Measurements from ENCODE around the gene ADGRE3. TPM values are rescaled to one million over a fixed set of nuclear protein-coding genes. Genes with fewer than 3 reads are reported as not detected.

ADGRE3 gene
- polyA plus RNA-seq (ENCODE audit: insufficient read length in 4 of 4), result under 1 TPM in 3 of 4 donors, not detected in 1; 0.08 to 0.14 (median 0.09) TPM

GRCh38 chr19:14674764-14675163, at the start of gene ADGRE3:
Gene ADGRE3, minus strand, starts transcription at chr19:14674844. Its CDS starts 74 bp downstream, at chr19:14674770.
- no peak for DNase-seq (ENCODE audit: low read depth in 4 of 4, low spot score in 2 of 4)

GRCh38 chr19:14722127-14722526, 47.5 kb upstream of the ADGRE3 start:
- no peak for DNase-seq (ENCODE audit: low read depth in 4 of 4, low spot score in 2 of 4)

- no peak for DNase-seq (ENCODE audit: low read depth in 4 of 4, low spot score in 2 of 4)
Observed at GRCh38 chr19:14719162-14719561, 44.5 kb upstream of the ADGRE3 start.

GRCh38 chr19:14718522-14719116, 44.0 kb upstream of the ADGRE3 start:
- DNase-seq (ENCODE audit: low read depth in 4 of 4, low spot score in 2 of 4), result no peak

- DNase-seq (ENCODE audit: low read depth in 4 of 4, low spot score in 2 of 4), result no peak
Observed at GRCh38 chr19:14715841-14716240, 41.2 kb upstream of the ADGRE3 start.

GRCh38 chr19:14704450-14704849, 29.8 kb upstream of the ADGRE3 start:
- DNase-seq (ENCODE audit: low read depth in 4 of 4, low spot score in 2 of 4), result no peak

- DNase-seq (ENCODE audit: low read depth in 4 of 4, low spot score in 2 of 4), result no peak
Observed at GRCh38 chr19:14703833-14704232, 29.2 kb upstream of the ADGRE3 start.

- DNase-seq (ENCODE audit: low read depth in 4 of 4, low spot score in 2 of 4), result no peak
Observed at GRCh38 chr19:14700711-14701375, 26.2 kb upstream of the ADGRE3 start.

- no peak for DNase-seq (ENCODE audit: low read depth in 4 of 4, low spot score in 2 of 4)
Observed at GRCh38 chr19:14699641-14700040, 25.0 kb upstream of the ADGRE3 start.

- DNase-seq (ENCODE audit: low read depth in 4 of 4, low spot score in 2 of 4), result no peak
Observed at GRCh38 chr19:14695471-14695870, 20.8 kb upstream of the ADGRE3 start.

- no peak for DNase-seq (ENCODE audit: low read depth in 4 of 4, low spot score in 2 of 4)
Observed at GRCh38 chr19:14694641-14695266, 20.1 kb upstream of the ADGRE3 start.

- DNase-seq (ENCODE audit: low read depth in 4 of 4, low spot score in 2 of 4), result peak; percentile 72 to 82 (median 75)
Observed at GRCh38 chr19:14689598-14690503, 15.2 kb upstream of the ADGRE3 start, which contains the start of gene ZNF333. Gene ZNF333, plus strand, starts transcription at chr19:14690048. Its CDS starts 3,444 bp downstream, at chr19:14693492.

GRCh38 chr19:14686411-14686810, 11.8 kb upstream of the ADGRE3 start:
- DNase-seq (ENCODE audit: low read depth in 4 of 4, low spot score in 2 of 4), result no peak

- DNase-seq (ENCODE audit: low read depth in 4 of 4, low spot score in 2 of 4), result no peak
Observed at GRCh38 chr19:14683439-14683838, 8.8 kb upstream of the ADGRE3 start.

GRCh38 chr19:14682084-14682483, 7.4 kb upstream of the ADGRE3 start:
- DNase-seq (ENCODE audit: low read depth in 4 of 4, low spot score in 2 of 4), result no peak

- no peak for DNase-seq (ENCODE audit: low read depth in 4 of 4, low spot score in 2 of 4)
Observed at GRCh38 chr19:14678199-14678598, 3.6 kb upstream of the ADGRE3 start.

- no peak for DNase-seq (ENCODE audit: low read depth in 4 of 4, low spot score in 2 of 4)
Observed at GRCh38 chr19:14677464-14677863, 2.8 kb upstream of the ADGRE3 start.

GRCh38 chr19:14676762-14677161, 2.1 kb upstream of the ADGRE3 start:
- DNase-seq (ENCODE audit: low read depth in 4 of 4, low spot score in 2 of 4), result no peak

GRCh38 chr19:14673088-14673487, 1.6 kb downstream of the ADGRE3 start:
- no peak for DNase-seq (ENCODE audit: low read depth in 4 of 4, low spot score in 2 of 4)

GRCh38 chr19:14672188-14672872, 2.3 kb downstream of the ADGRE3 start:
- DNase-seq (ENCODE audit: low read depth in 4 of 4, low spot score in 2 of 4), result no peak

Data from left renal cortex interstitium (tissue), 4 donors.